ENCODE data around the gene RYR2.

GRCh38 chr1:237040823-237041222 lies 1.2 kb upstream of the RYR2 start:
- TF ChIP-seq, protein P1, sequence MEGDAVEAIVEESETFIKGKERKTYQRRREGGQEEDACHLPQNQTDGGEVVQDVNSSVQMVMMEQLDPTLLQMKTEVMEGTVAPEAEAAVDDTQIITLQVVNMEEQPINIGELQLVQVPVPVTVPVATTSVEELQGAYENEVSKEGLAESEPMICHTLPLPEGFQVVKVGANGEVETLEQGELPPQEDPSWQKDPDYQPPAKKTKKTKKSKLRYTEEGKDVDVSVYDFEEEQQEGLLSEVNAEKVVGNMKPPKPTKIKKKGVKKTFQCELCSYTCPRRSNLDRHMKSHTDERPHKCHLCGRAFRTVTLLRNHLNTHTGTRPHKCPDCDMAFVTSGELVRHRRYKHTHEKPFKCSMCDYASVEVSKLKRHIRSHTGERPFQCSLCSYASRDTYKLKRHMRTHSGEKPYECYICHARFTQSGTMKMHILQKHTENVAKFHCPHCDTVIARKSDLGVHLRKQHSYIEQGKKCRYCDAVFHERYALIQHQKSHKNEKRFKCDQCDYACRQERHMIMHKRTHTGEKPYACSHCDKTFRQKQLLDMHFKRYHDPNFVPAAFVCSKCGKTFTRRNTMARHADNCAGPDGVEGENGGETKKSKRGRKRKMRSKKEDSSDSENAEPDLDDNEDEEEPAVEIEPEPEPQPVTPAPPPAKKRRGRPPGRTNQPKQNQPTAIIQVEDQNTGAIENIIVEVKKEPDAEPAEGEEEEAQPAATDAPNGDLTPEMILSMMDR (IDR thresholded peaks at IDR 0.05) = no peak
- no peak for TF ChIP-seq POLR2A (IDR thresholded peaks at IDR 0.05)
